Measurements from ENCODE around the gene CLPTM1. TPM values are rescaled to one million over a fixed set of nuclear protein-coding genes. Genes with fewer than 3 reads are reported as not detected.

Gene CLPTM1
- total and polyA plus RNA-seq, 2 donors (not counting 3 experiments of a cell fraction or from before 2014, with no cell fraction given), result 108 to 176 TPM

DNA sequence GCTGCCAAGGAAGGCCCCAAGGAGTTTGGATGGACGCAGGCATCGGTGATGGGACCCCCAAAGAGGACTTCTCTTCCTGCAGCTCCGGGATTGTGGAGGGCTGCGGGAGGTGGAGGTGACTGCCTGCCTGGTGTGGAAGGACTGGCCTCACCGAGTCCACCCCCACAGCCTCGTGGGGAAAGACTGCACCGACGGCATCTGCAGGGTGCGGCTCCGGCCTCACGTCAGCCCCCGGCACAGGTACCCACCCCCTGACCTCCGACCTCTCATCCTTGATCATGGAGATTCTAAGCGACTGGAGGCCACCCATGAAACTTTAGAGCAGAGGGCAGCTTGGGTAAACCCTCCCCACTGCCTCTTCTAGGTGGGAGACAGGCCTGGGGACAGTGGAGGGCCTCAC, 66.8 kb downstream of the CLPTM1 start:
- Histone ChIP-seq H3K9ac (replicated peaks; ENCODE audit: extremely low read depth, insufficient read depth, low read length) (no peak overlapping the region), H3K27me3 (ENCODE audit: control insufficient read depth in 2 of 2, insufficient read depth in 2 of 2, low read length in 2 of 2) (no peaks in the 10 kb centered on the region), H3K9me3 (replicated peaks; ENCODE audit: control insufficient read depth, insufficient read depth, low read length) (no peaks in the 10 kb centered on the region), H4K20me1 (replicated peaks; ENCODE audit: control insufficient read depth, extremely low read depth, insufficient read depth, low read length) (no peaks in the 10 kb centered on the region), H3K36me3 (ENCODE audit: control insufficient read depth in 2 of 2, extremely low read depth in 1 of 2, insufficient read depth in 2 of 2, low read length in 2 of 2) (no peaks in the 10 kb centered on the region), H3K4me1 (ENCODE audit: control insufficient read depth, extremely low read depth, insufficient read depth, low read length) (no peaks in the 10 kb centered on the region), H3K4me2 (ENCODE audit: insufficient read depth, low read length) (no peak overlapping the region), H3K4me3 (replicated peaks in 1 of 3; ENCODE audit: insufficient read depth in 1 of 3, low read depth in 1 of 3, low read length in 3 of 3) (no peak overlapping the region), H2AFZ (ENCODE audit: low read depth, low read length) (no peak overlapping the region), H3K79me2 (ENCODE audit: control insufficient read depth, insufficient read depth, low read length) (no peaks in the 10 kb centered on the region), H3K27ac (ENCODE audit: insufficient read depth, low read depth, low read length) (no peak overlapping the region), H3K9me1 (replicated peaks; ENCODE audit: control insufficient read depth, extremely low read depth, insufficient read depth, low read length) (no peaks in the 10 kb centered on the region)
- intact Hi-C loops (cut with micrococcal nuclease), result no loop called here
- TF ChIP-seq EZH2 (IDR thresholded peaks at IDR 0.05; ENCODE audit: borderline replicate concordance, low read depth, low read length, severe bottlenecking) (no peak), MYC (IDR thresholded peaks at IDR 0.05; ENCODE audit: low read depth, low read length) (no peak), GATA2 (IDR thresholded peaks at IDR 0.05; ENCODE audit: insufficient read depth, insufficient read length, low read depth, low read length) (no peak), POLR2AphosphoS5 (IDR thresholded peaks at IDR 0.05; ENCODE audit: insufficient read depth, low read depth, low read length) (no peak), JUN (IDR thresholded peaks at IDR 0.05; ENCODE audit: borderline replicate concordance, insufficient read depth, insufficient read length, low read depth) (no peak), FOS (IDR thresholded peaks at IDR 0.05; ENCODE audit: borderline replicate concordance, insufficient read depth, low read length) (no peak), POLR2A (IDR thresholded peaks at IDR 0.05; ENCODE audit: low read depth, low read length) (no peak)
- TF ChIP-seq, protein P1, sequence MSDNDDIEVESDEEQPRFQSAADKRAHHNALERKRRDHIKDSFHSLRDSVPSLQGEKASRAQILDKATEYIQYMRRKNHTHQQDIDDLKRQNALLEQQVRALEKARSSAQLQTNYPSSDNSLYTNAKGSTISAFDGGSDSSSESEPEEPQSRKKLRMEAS (IDR thresholded peaks at IDR 0.05; ENCODE audit: insufficient read depth, insufficient read length), result no peak
- TF ChIP-seq, protein P2, sequence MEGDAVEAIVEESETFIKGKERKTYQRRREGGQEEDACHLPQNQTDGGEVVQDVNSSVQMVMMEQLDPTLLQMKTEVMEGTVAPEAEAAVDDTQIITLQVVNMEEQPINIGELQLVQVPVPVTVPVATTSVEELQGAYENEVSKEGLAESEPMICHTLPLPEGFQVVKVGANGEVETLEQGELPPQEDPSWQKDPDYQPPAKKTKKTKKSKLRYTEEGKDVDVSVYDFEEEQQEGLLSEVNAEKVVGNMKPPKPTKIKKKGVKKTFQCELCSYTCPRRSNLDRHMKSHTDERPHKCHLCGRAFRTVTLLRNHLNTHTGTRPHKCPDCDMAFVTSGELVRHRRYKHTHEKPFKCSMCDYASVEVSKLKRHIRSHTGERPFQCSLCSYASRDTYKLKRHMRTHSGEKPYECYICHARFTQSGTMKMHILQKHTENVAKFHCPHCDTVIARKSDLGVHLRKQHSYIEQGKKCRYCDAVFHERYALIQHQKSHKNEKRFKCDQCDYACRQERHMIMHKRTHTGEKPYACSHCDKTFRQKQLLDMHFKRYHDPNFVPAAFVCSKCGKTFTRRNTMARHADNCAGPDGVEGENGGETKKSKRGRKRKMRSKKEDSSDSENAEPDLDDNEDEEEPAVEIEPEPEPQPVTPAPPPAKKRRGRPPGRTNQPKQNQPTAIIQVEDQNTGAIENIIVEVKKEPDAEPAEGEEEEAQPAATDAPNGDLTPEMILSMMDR (IDR thresholded peaks at IDR 0.05; ENCODE audit: extremely low read depth in 1 of 2, insufficient read depth in 1 of 2, low read depth in 1 of 2, low read length in 2 of 2), result no peak
- ChIA-PET POLR2A (no interaction called here), CTCF (no interaction called here)
- DNase-seq (ENCODE audit: low read depth, low spot score), result no peak
- no TSS peak for BruUV-seq (replicated peaks)
- dilution Hi-C loops (cut with MboI; ENCODE audit: extremely low pct_ligation_motif_present, low sequenced_read_pairs), result no loop called here
- no peak for FAIRE-seq

Measured in endothelial cell of umbilical vein (primary cell).